Measurements from ENCODE around the gene URB1.
"Not testable (repeated sequence)": the region's sequence is repeated elsewhere in the genome, so short reads cannot be mapped to it uniquely, and the experiment has no call there.

GRCh38 chr21:32310976-32311375 lies 81.8 kb downstream of the URB1 start:
- not testable (repeated sequence) for TF ChIP-seq CTCF (IDR thresholded peaks at IDR 0.05; ENCODE audit: poor library complexity); EZH2 (IDR thresholded peaks at IDR 0.05; ENCODE audit: borderline replicate concordance); EZH2phosphoT487 (IDR thresholded peaks at IDR 0.05; ENCODE audit: low read depth, severe bottlenecking, unreplicated experiment)

All from hepatocyte (in vitro differentiated cells).